ENCODE measurements around the gene AGTPBP1. TPM values are rescaled to one million over a fixed set of nuclear protein-coding genes. Genes with fewer than 3 reads are reported as not detected.
A peak's percentile ranks its signal among the peaks of the same experiment; 100 is the strongest.
"Not testable (repeated sequence)": the region's sequence is repeated elsewhere in the genome, so short reads cannot be mapped to it uniquely, and the experiment has no call there.

The AGTPBP1 gene
- polyA plus RNA-seq, 1 donor: 14.3 TPM

- not testable (repeated sequence) for DNase-seq
Measured at GRCh38 chr9:85719411-85719810, 22.3 kb downstream of the AGTPBP1 start.

GRCh38 chr9:85717818-85718217 lies 23.9 kb downstream of the AGTPBP1 start:
- DNase-seq: not testable (repeated sequence)

GRCh38 chr9:85717220-85717619 lies 24.5 kb downstream of the AGTPBP1 start:
- no peak for DNase-seq

GRCh38 chr9:85716031-85716877 lies 25.5 kb downstream of the AGTPBP1 start:
- DNase-seq: no peak

- DNase-seq: no peak
Measured at GRCh38 chr9:85715587-85715986, 26.2 kb downstream of the AGTPBP1 start.

- no peak for DNase-seq
Measured at GRCh38 chr9:85713897-85714296, 27.9 kb downstream of the AGTPBP1 start.

- no peak for DNase-seq
Measured at GRCh38 chr9:85704744-85705143, 37.0 kb downstream of the AGTPBP1 start.

GRCh38 chr9:85703398-85703797 lies 38.4 kb downstream of the AGTPBP1 start:
- DNase-seq: no peak

GRCh38 chr9:85702726-85703289 lies 38.9 kb downstream of the AGTPBP1 start:
- DNase-seq: no peak

- DNase-seq: no peak
Measured at GRCh38 chr9:85702191-85702590, 39.6 kb downstream of the AGTPBP1 start.

GRCh38 chr9:85700330-85700729 lies 41.4 kb downstream of the AGTPBP1 start:
- DNase-seq: no peak

- no peak for DNase-seq
Measured at GRCh38 chr9:85688361-85688760, 53.4 kb downstream of the AGTPBP1 start.

- no peak for DNase-seq
Measured at GRCh38 chr9:85685081-85685480, 56.7 kb downstream of the AGTPBP1 start.

GRCh38 chr9:85676790-85677189 lies 65.0 kb downstream of the AGTPBP1 start:
- DNase-seq: no peak

GRCh38 chr9:85667374-85667773 lies 74.4 kb downstream of the AGTPBP1 start:
- no peak for DNase-seq

- no peak for DNase-seq
Measured at GRCh38 chr9:85666086-85666485, 75.7 kb downstream of the AGTPBP1 start.

GRCh38 chr9:85662573-85662972 lies 79.2 kb downstream of the AGTPBP1 start:
- no peak for DNase-seq

- DNase-seq: no peak
Measured at GRCh38 chr9:85658716-85659115, 83.0 kb downstream of the AGTPBP1 start.

GRCh38 chr9:85653153-85653552 lies 88.6 kb downstream of the AGTPBP1 start:
- no peak for DNase-seq

GRCh38 chr9:85647571-85647970 lies 94.2 kb downstream of the AGTPBP1 start:
- no peak for DNase-seq

- DNase-seq: no peak
Measured at GRCh38 chr9:85645909-85646627, 95.7 kb downstream of the AGTPBP1 start.

GRCh38 chr9:85640425-85640824 lies 101.3 kb downstream of the AGTPBP1 start:
- DNase-seq: peak; percentile 11

- DNase-seq: no peak
Measured at GRCh38 chr9:85639675-85640186, 102.0 kb downstream of the AGTPBP1 start.

All from hindlimb muscle (tissue), 1 donor.